Midbrain (tissue), 1 donor: ENCODE data around the gene METTL23.
A peak's percentile ranks its signal among the peaks of the same experiment; 100 is the strongest.

Source experiments
- DNase-seq: peaks from one replicate; lab custom pipeline; 2025; lab: John Stamatoyannopoulos, UW

METTL23 gene

GRCh38 chr17:76726776-76727718 is at the start of gene METTL23:
TSS of gene METTL23 (plus strand) at chr17:76726839. CDS start at chr17:76729711, 2,872 bp downstream.
- DNase-seq: peak; percentile 69

GRCh38 chr17:76677406-76677805 is 49.2 kb upstream of the METTL23 start:
- DNase-seq: no peak

- DNase-seq: no peak
Observed at GRCh38 chr17:76678330-76678729, 48.3 kb upstream of the METTL23 start.

- no peak for DNase-seq
Observed at GRCh38 chr17:76679239-76679638, 47.4 kb upstream of the METTL23 start.

GRCh38 chr17:76681222-76682137 is 45.2 kb upstream of the METTL23 start:
- peak; percentile 42 for DNase-seq

- no peak for DNase-seq
Observed at GRCh38 chr17:76682296-76682695, 44.3 kb upstream of the METTL23 start.

- DNase-seq: no peak
Observed at GRCh38 chr17:76683011-76683755, 43.5 kb upstream of the METTL23 start.

- no peak for DNase-seq
Observed at GRCh38 chr17:76683921-76684745, 42.5 kb upstream of the METTL23 start.

GRCh38 chr17:76684756-76685155 is 41.9 kb upstream of the METTL23 start:
- no peak for DNase-seq

GRCh38 chr17:76685366-76685765 is 41.3 kb upstream of the METTL23 start:
- DNase-seq: no peak

GRCh38 chr17:76685846-76686245 is 40.8 kb upstream of the METTL23 start:
- no peak for DNase-seq

- no peak for DNase-seq
Observed at GRCh38 chr17:76686538-76687297, 39.9 kb upstream of the METTL23 start.

GRCh38 chr17:76687298-76688164 is 39.1 kb upstream of the METTL23 start:
- DNase-seq: peak; percentile 53

- no peak for DNase-seq
Observed at GRCh38 chr17:76688165-76688622, 38.4 kb upstream of the METTL23 start.

- no peak for DNase-seq
Observed at GRCh38 chr17:76689859-76690258, 36.8 kb upstream of the METTL23 start.

- DNase-seq: no peak
Observed at GRCh38 chr17:76690596-76691280, 35.9 kb upstream of the METTL23 start.

GRCh38 chr17:76691379-76692191 is 35.1 kb upstream of the METTL23 start:
- DNase-seq: no peak
